Skeletal muscle tissue (tissue), 4 donors: ENCODE data around the gene FBXW7. TPM values are rescaled to one million over a fixed set of nuclear protein-coding genes. Genes with fewer than 3 reads are reported as not detected.

Experiments
- H3K27ac ChIP-seq: one replicate; pipeline ENCODE4 v1.7.0; 2013; ENCODE audit warnings: mild to moderate bottlenecking, low read depth, low read length, inconsistent platforms
- H3K27me3 ChIP-seq, 3 donors: one replicate each; pipeline ENCODE4 v1.7.0; 2013; ENCODE audit warnings: low read length in 3 of 3; ENCODE audit not compliant: control insufficient read depth in 3 of 3, insufficient read depth in 3 of 3
- H3K36me3 ChIP-seq, 3 donors: one replicate each; pipeline ENCODE4 v1.7.0; 2013; ENCODE audit warnings: low read length in 3 of 3; ENCODE audit not compliant: control insufficient read depth in 3 of 3, insufficient read depth in 3 of 3
- H3K4me1 ChIP-seq, 3 donors: one replicate each; pipeline ENCODE4 v1.7.0; 2013; ENCODE audit warnings: low read length in 3 of 3, mild to moderate bottlenecking in 3 of 3; ENCODE audit not compliant: control insufficient read depth in 3 of 3, insufficient read depth in 3 of 3
- H3K4me3 ChIP-seq, 3 donors: one replicate each; pipeline ENCODE4 v1.7.0; 2013; ENCODE audit warnings: low read length in 3 of 3
- H3K9ac ChIP-seq, 3 donors: one replicate each; pipeline ENCODE4 v1.7.0; 2013; ENCODE audit warnings: low read length in 3 of 3, mild to moderate bottlenecking in 3 of 3, moderate library complexity in 2 of 3, low read depth in 1 of 3
- H3K9me3 ChIP-seq, 3 donors: one replicate each; pipeline ENCODE4 v1.7.0; 2013; ENCODE audit warnings: low read length in 3 of 3; ENCODE audit not compliant: control insufficient read depth in 3 of 3
- total RNA-seq: library from RNA; depleted of rRNA; stranded (reverse); fragments of >200 nt; gene quantifications from one replicate; pipeline ENCODE4 v1.2.3, GENCODE V29; 2014
- donor health status: Osteomylitis.

The FBXW7 gene
- total RNA-seq, 1 donor from 2014 or later, result 102 TPM

- no peak overlapping the region for H3K27ac ChIP-seq
- no peaks in the 10 kb centered on the region for H3K4me1 ChIP-seq
- no peak overlapping the region for H3K4me3 ChIP-seq
- no peaks in the 10 kb centered on the region for H3K36me3 ChIP-seq
- no peaks in the 10 kb centered on the region for H3K9me3 ChIP-seq
- no peak overlapping the region for H3K9ac ChIP-seq
- H3K27me3 ChIP-seq, result no peaks in the 10 kb centered on the region
Observed at GRCh38 chr4:152501846-152502536, 33.9 kb downstream of the FBXW7 start.

DNA sequence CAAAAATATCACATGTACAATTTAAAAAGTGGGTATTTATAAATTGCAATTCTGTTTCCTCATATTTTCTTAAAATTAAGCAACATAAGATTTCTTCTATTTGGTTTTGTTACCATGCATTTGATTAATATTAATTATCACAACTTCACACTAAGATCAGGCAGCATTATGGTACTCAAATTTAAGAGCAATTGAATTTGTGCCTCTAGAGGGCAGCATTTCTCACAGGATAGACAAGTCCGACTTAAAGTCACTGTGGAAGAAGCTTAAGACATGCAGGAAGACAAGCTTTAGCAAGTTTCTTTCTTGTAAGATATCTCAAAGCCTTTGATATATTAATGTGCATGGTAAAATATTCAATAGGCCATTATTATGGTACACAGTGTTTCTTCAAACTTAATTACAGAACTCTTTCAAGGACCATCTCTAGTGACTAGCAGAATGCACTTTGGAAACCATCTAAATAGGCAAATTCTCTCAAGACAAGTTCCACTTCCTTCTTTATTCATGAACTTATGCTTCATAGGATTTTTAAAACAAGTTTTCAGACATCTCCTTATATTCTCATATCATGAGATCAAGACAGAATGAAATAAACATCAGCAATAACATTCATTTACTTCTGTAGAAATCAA is 35.0 kb downstream of the FBXW7 start:
- H3K9ac ChIP-seq, result no peak overlapping the region
- H3K4me1 ChIP-seq, result no peaks in the 10 kb centered on the region
- no peak overlapping the region for H3K4me3 ChIP-seq
- no peak overlapping the region for H3K27ac ChIP-seq
- no peaks in the 10 kb centered on the region for H3K27me3 ChIP-seq
- no peaks in the 10 kb centered on the region for H3K36me3 ChIP-seq
- H3K9me3 ChIP-seq, result no peaks in the 10 kb centered on the region

- Histone ChIP-seq H3K27ac (no peak overlapping the region), H3K4me3 (no peak overlapping the region), H3K4me1 (no peaks in the 10 kb centered on the region), H3K36me3 (no peaks in the 10 kb centered on the region), H3K9me3 (no peaks in the 10 kb centered on the region), H3K27me3 (no peaks in the 10 kb centered on the region), H3K9ac (no peak overlapping the region)
Observed at GRCh38 chr4:152500275-152500674, 35.6 kb downstream of the FBXW7 start.

- H3K9ac ChIP-seq, result no peak overlapping the region
- no peak overlapping the region for H3K4me3 ChIP-seq
- H3K9me3 ChIP-seq, result no peaks in the 10 kb centered on the region
- no peaks in the 10 kb centered on the region for H3K27me3 ChIP-seq
- H3K36me3 ChIP-seq, result no peaks in the 10 kb centered on the region
- H3K4me1 ChIP-seq, result no peaks in the 10 kb centered on the region
- H3K27ac ChIP-seq, result no peak overlapping the region
Observed at GRCh38 chr4:152499344-152499743, 36.5 kb downstream of the FBXW7 start.

DNA sequence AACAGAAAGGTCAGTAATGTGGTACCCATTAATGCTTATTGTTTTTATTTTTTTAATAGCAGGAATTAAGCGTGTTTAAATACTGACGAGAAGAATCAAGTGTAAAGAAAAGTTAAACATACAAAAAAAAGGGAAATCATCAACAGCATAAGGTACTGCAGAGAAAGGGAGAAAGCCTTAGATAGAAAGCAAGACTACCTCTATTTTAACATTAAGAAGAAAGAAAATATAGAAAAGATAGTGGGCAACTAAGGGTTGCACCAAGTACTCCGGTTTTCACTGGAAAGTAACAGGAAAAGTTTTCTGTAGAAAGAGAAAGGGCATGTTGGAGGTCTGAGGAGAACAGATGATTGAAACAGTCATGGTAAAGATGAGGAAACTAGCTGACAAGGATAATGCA is 41.9 kb downstream of the FBXW7 start:
- Histone ChIP-seq H3K9me3 (no peaks in the 10 kb centered on the region), H3K27ac (no peak overlapping the region), H3K9ac (no peak overlapping the region), H3K4me3 (no peak overlapping the region), H3K36me3 (no peaks in the 10 kb centered on the region), H3K4me1 (no peaks in the 10 kb centered on the region), H3K27me3 (no peaks in the 10 kb centered on the region)

DNA sequence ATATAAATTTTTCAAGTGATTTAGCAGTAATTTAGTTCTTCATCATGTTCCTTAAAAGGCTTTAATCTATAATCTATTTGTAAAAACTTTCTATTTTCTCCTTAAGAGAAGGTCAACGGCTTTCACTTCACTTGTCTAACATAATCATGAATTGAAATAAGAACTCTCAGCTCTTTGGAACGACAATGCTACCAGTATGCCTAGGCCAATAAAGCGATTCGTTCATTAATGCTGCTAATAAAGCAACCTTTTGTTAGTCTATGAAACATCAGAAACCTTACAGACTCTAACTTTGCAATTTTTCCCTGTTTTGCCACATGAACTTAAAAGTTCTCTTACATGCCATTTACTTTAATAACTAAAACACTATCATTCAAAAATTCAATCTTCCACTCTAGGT is 47.6 kb downstream of the FBXW7 start:
- Histone ChIP-seq H3K9ac (no peak overlapping the region), H3K27me3 (no peaks in the 10 kb centered on the region), H3K27ac (no peak overlapping the region), H3K36me3 (no peaks in the 10 kb centered on the region), H3K4me3 (no peak overlapping the region), H3K9me3 (no peaks in the 10 kb centered on the region), H3K4me1 (no peaks in the 10 kb centered on the region)

DNA sequence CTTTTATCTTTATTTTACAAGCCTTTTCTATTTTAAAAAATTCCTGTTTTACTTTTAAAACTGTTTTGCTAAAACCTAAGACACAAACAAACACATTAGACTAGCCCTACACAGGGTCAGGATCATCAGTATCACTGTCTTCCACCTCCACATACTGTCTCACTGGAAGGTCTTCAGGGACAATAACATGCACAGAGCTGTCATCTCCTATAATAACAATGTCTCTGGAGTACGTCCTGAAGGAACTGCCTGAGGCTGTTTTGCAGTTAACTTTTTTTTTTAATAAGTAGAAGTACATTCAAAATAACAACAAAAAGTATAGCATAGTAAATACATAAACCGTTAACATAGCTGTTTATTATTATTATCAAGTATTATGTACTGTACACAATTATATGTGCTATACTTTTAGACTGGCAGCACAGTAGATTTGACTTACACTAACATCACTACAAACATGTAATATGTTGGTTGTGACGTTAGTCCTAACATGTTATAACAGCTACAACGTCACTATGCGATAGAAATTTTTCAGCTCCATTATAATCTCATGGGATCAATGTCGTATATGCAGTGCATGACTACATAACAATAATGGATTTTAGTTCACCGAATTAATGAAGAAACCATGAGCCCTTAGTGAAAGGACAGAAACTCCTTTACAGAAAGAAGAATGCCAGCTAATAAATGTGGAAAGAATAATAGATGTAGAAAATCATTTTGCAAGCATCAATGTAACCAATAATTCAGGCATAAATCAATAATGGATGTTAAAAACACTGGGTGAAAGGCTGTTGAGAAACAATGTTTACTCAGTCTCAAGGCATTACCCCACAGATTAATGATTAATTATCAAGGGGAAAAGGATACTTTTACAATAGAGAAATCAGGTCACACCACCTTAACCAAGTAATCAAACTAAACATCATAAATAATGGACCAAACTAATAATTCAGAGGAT is 49.2 kb downstream of the FBXW7 start:
- H3K9ac ChIP-seq, result no peak overlapping the region
- H3K27me3 ChIP-seq, result no peaks in the 10 kb centered on the region
- no peaks in the 10 kb centered on the region for H3K4me1 ChIP-seq
- no peak overlapping the region for H3K27ac ChIP-seq
- H3K4me3 ChIP-seq, result no peak overlapping the region
- H3K36me3 ChIP-seq, result no peaks in the 10 kb centered on the region
- no peaks in the 10 kb centered on the region for H3K9me3 ChIP-seq

- H3K9me3 ChIP-seq, result no peaks in the 10 kb centered on the region
- no peaks in the 10 kb centered on the region for H3K4me1 ChIP-seq
- H3K27me3 ChIP-seq, result no peaks in the 10 kb centered on the region
- no peak overlapping the region for H3K4me3 ChIP-seq
- no peaks in the 10 kb centered on the region for H3K36me3 ChIP-seq
- no peak overlapping the region for H3K9ac ChIP-seq
- no peak overlapping the region for H3K27ac ChIP-seq
Observed at GRCh38 chr4:152485726-152486276, 50.1 kb downstream of the FBXW7 start.

DNA sequence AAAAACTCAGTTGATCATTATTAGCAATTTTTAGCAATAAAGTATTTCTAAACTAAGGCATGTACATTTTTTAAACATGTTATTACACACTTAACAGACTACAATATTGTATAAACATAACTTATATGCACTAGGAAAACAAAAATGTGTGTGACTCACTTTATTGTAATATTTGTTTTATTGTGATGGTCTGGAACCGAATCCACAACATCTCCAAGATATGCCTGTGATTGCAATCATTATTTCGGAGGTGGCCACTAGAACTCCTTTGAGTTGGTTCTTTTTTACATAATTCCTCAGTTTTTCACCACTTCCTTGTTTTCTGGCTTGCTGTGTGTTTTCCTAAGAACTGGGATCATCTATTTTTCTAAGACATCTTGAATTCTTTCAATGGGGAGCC is 53.7 kb downstream of the FBXW7 start:
- Histone ChIP-seq H3K9ac (no peak overlapping the region), H3K27ac (no peak overlapping the region), H3K9me3 (no peaks in the 10 kb centered on the region), H3K4me1 (no peaks in the 10 kb centered on the region), H3K27me3 (no peaks in the 10 kb centered on the region), H3K4me3 (no peak overlapping the region), H3K36me3 (no peaks in the 10 kb centered on the region)
